Measurements from ENCODE around the gene MORN1.
A peak's percentile ranks its signal among the peaks of the same experiment; 100 is the strongest.

MORN1 gene

DNA sequence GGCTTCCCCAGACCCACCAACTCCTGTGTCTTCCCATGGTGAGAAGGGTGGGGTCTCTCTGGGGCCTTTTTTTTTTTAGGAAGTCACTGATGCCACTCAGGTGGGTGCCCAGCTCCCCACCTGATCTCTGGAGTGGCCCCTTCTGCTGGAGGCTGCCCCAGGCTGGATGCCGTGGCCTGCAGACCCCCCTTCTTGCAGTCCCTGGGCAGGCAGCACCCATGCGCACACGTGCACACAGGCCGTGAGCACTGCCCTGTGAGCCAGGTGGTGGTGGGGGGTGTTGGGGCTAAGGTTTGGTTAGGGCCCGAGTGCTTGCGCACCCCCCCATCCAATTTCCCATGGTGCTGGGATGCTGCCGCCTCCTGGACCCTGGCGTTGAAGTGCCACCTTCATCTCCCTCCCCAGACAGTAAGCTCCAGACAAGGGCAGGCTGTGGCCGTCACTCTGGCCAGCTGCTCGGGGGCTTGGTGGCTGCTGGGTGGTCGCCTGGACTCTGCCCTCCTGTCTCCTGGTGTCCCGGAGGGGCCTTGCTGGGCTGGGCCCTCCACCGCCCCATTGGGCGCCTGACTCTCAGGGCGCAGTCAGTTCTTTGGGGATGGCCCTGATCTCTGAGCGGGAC is 112.7 kb downstream of the MORN1 start:
- Histone ChIP-seq H4K20me1 (ENCODE audit: insufficient read depth, low read length, poor library complexity, severe bottlenecking) (peaks cover 10% of the 10 kb centered on the region), H3K9ac (ENCODE audit: low read depth, low read length, poor library complexity, severe bottlenecking) (peak overlapping the region; percentile 28), H3K79me2 (ENCODE audit: insufficient read depth, low read length) (peaks cover 65% of the 10 kb centered on the region), H3K4me1 (ENCODE audit: insufficient read depth, low read length, poor library complexity, severe bottlenecking) (peaks cover 51% of the 10 kb centered on the region), H3K27me3 (ENCODE audit: insufficient read depth, low read length, poor library complexity, severe bottlenecking) (no peaks in the 10 kb centered on the region), H3K9me3 (ENCODE audit: insufficient read depth, low read depth, low read length) (peaks cover 4% of the 10 kb centered on the region; the same call in 1 of the 2 replicates), H3K4me3 (ENCODE audit: low read length, poor library complexity, severe bottlenecking) (peak overlapping the region; percentile 59), H3K36me3 (ENCODE audit: insufficient read depth, low read length) (peaks cover 8% of the 10 kb centered on the region), H3F3A (ENCODE audit: low read depth) (peaks cover 4% of the 10 kb centered on the region; the same call in 1 of the 2 replicates), H3K4me2 (ENCODE audit: low read depth, low read length, poor library complexity, severe bottlenecking) (peak overlapping the region; percentile 83), H2AFZ (ENCODE audit: low read length) (no peak overlapping the region), H3K9me2 (replicated peaks; ENCODE audit: low read depth, low read length) (no peaks in the 10 kb centered on the region)
- no peak for TF ChIP-seq EZH2phosphoT487 (IDR thresholded peaks at IDR 0.05; ENCODE audit: borderline replicate concordance)
- TF ChIP-seq, protein P1, sequence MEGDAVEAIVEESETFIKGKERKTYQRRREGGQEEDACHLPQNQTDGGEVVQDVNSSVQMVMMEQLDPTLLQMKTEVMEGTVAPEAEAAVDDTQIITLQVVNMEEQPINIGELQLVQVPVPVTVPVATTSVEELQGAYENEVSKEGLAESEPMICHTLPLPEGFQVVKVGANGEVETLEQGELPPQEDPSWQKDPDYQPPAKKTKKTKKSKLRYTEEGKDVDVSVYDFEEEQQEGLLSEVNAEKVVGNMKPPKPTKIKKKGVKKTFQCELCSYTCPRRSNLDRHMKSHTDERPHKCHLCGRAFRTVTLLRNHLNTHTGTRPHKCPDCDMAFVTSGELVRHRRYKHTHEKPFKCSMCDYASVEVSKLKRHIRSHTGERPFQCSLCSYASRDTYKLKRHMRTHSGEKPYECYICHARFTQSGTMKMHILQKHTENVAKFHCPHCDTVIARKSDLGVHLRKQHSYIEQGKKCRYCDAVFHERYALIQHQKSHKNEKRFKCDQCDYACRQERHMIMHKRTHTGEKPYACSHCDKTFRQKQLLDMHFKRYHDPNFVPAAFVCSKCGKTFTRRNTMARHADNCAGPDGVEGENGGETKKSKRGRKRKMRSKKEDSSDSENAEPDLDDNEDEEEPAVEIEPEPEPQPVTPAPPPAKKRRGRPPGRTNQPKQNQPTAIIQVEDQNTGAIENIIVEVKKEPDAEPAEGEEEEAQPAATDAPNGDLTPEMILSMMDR (conservative IDR thresholded peaks at IDR 0.05; ENCODE audit: low read length) = no peak

GRCh38 chr1:2277741-2278488 is 113.4 kb downstream of the MORN1 start:
- Histone ChIP-seq H4K20me1 (ENCODE audit: insufficient read depth, low read length, poor library complexity, severe bottlenecking) (peaks cover 10% of the 10 kb centered on the region), H2AFZ (ENCODE audit: low read length) (no peak overlapping the region), H3K36me3 (ENCODE audit: insufficient read depth, low read length) (peaks cover 8% of the 10 kb centered on the region), H3K9me3 (ENCODE audit: insufficient read depth, low read depth, low read length) (peaks cover 4% of the 10 kb centered on the region; the same call in 1 of the 2 replicates), H3F3A (ENCODE audit: low read depth) (peaks cover 4% of the 10 kb centered on the region; the same call in 1 of the 2 replicates), H3K9ac (ENCODE audit: low read depth, low read length, poor library complexity, severe bottlenecking) (no peak overlapping the region), H3K4me1 (ENCODE audit: insufficient read depth, low read length, poor library complexity, severe bottlenecking) (peaks cover 51% of the 10 kb centered on the region), H3K4me3 (ENCODE audit: low read length, poor library complexity, severe bottlenecking) (no peak overlapping the region), H3K79me2 (ENCODE audit: insufficient read depth, low read length) (peaks cover 65% of the 10 kb centered on the region), H3K9me2 (replicated peaks; ENCODE audit: low read depth, low read length) (no peaks in the 10 kb centered on the region), H3K27me3 (ENCODE audit: insufficient read depth, low read length, poor library complexity, severe bottlenecking) (no peaks in the 10 kb centered on the region), H3K4me2 (ENCODE audit: low read depth, low read length, poor library complexity, severe bottlenecking) (no peak overlapping the region)
- TF ChIP-seq, protein P1 (conservative IDR thresholded peaks at IDR 0.05; ENCODE audit: low read length) = no peak
- TF ChIP-seq EZH2phosphoT487 (IDR thresholded peaks at IDR 0.05; ENCODE audit: borderline replicate concordance) = no peak

DNA sequence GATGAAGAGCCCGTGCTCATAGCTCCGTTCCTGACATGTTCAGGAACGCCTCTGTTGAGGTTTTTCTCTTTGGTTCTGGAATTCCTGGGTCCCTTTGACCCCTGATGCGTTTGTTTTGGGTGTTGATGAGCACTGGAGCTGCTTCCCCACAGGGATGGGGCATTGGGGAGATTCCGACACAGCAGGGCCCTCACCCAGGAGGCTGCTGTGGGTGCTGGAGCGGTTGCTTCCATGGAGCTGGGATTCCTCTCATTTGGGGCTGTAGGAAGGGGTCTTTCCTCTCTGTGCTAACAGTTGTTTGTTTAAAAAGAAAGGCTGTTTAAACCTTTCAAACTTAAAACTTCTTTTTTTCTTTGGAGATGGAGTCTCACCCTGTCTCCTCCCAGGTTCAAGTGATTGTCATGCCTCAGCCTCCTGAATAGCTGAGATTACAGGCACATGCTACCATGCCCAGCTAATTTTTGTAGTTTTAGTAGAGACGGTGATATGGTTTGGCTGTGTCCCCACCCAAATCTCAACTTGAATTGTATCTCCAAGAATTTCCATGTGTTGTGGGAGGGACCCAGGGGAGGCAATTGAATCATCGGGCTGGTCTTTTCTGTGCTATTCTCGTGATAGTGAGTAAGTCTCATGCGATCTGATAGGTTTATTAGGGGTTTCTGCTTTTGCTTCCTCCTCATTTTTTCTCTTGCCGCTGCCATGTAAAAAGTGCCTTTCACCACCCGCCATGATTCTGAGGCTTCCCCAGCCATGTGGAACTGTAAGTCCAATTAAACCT is 114.4 kb downstream of the MORN1 start:
- H4K20me1 ChIP-seq (ENCODE audit: insufficient read depth, low read length, poor library complexity, severe bottlenecking) = peaks cover 10% of the 10 kb centered on the region
- peak overlapping the region; percentile 55 for H3K4me3 ChIP-seq (ENCODE audit: low read length, poor library complexity, severe bottlenecking)
- no peaks in the 10 kb centered on the region for H3K27me3 ChIP-seq (ENCODE audit: insufficient read depth, low read length, poor library complexity, severe bottlenecking)
- H3F3A ChIP-seq (ENCODE audit: low read depth) = peaks cover 4% of the 10 kb centered on the region; the same call in 1 of the 2 replicates
- TF ChIP-seq, protein P1 (conservative IDR thresholded peaks at IDR 0.05; ENCODE audit: low read length) = no peak
- no peak for TF ChIP-seq EZH2phosphoT487 (IDR thresholded peaks at IDR 0.05; ENCODE audit: borderline replicate concordance)
- no peak overlapping the region for H2AFZ ChIP-seq (ENCODE audit: low read length)
- peaks cover 8% of the 10 kb centered on the region for H3K36me3 ChIP-seq (ENCODE audit: insufficient read depth, low read length)
- peak overlapping the region; percentile 59 for H3K9ac ChIP-seq (ENCODE audit: low read depth, low read length, poor library complexity, severe bottlenecking)
- H3K9me2 ChIP-seq (replicated peaks; ENCODE audit: low read depth, low read length) = no peaks in the 10 kb centered on the region
- H3K79me2 ChIP-seq (ENCODE audit: insufficient read depth, low read length) = peaks cover 70% of the 10 kb centered on the region
- peak overlapping the region; percentile 77 for H3K4me2 ChIP-seq (ENCODE audit: low read depth, low read length, poor library complexity, severe bottlenecking)
- H3K9me3 ChIP-seq (ENCODE audit: insufficient read depth, low read depth, low read length) = peaks cover 4% of the 10 kb centered on the region; the same call in 1 of the 2 replicates
- H3K4me1 ChIP-seq (ENCODE audit: insufficient read depth, low read length, poor library complexity, severe bottlenecking) = peaks cover 55% of the 10 kb centered on the region
